PC-3 (cell line): ENCODE data around the gene ALDH7A1.

ENCODE experiments used
- CTCF ChIP-seq: fragments of 300-600 bp; sonication (generic); conservative IDR thresholded peaks from 2 replicates; pipeline ENCODE4 v1.5.1; 2017; ENCODE audit warnings: antibody characterized with exemption, low read depth, mild to moderate bottlenecking, low read length
- EZH2phosphoT487 ChIP-seq: fragments of 300-600 bp; sonication (generic); IDR thresholded peaks from 2 replicates; pipeline ENCODE4 v1.6.1; 2018; ENCODE audit warnings: mild to moderate bottlenecking, antibody characterized with exemption, low read length, borderline replicate concordance

GRCh38 chr5:126483156-126483555 is 111.9 kb downstream of the ALDH7A1 start:
- TF ChIP-seq CTCF (no peak), EZH2phosphoT487 (no peak)
